ENCODE measurements around the gene CAVIN3. TPM values are rescaled to one million over a fixed set of nuclear protein-coding genes. Genes with fewer than 3 reads are reported as not detected.

The CAVIN3 gene
- total and polyA plus RNA-seq, 9 donors = 36.7 to 119 (median 61.2) TPM

DNA sequence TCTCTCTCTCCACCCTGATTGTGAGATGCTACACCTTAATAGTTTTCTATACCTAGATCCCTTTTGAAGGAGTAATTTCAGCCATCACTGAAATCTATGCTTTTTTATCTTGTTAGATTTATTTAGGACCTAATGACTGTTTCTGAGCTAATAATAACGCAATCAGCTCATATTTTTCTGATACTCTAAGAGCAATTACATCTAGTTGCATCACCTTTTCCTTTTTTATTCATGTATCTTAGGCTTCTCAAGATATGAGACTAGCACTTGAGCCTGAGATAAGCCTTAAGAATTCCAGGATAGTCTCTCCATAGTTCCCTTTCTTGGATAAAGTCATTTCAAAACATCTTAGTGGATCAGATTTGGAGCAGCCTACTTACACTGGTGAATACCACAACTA lies 25.1 kb upstream of the CAVIN3 start:
- WGBS, 3 donors = 95 to 98% (median 98%) methylated on average over 1 of the region's 1 CpG
- intact Hi-C loops (cut with DNase I) = no loop called here

DNA sequence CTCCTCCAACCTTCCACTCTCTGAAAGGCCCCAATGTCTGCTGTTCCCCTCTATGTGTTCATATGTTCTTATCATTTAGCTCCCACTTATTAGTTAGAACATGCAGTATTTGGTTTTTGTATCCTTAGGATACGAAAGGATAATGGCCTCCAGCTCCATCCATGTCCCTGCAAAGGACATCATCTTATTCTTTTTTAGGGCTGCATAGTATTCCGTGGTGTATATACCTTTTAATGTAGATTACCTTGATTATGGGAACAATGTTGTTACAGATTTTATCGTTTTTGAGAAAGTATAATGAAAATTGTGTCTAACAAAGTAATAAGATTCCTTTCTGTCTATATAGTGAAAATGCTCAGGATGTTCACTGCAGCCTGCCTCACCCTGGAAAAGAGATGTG lies 16.0 kb upstream of the CAVIN3 start:
- no peaks in the 10 kb centered on the region for H3K36me3 ChIP-seq
- WGBS, 3 donors = 89 to 93% (median 89%) methylated on average over 3 of the region's 3 CpGs
- H3K27me3 ChIP-seq = no peaks in the 10 kb centered on the region
- H3K27ac ChIP-seq = no peak overlapping the region
- TF ChIP-seq EP300 (IDR thresholded peaks at IDR 0.05) (no peak), POLR2A (IDR thresholded peaks at IDR 0.05) (no peak)
- TF ChIP-seq, protein P1, sequence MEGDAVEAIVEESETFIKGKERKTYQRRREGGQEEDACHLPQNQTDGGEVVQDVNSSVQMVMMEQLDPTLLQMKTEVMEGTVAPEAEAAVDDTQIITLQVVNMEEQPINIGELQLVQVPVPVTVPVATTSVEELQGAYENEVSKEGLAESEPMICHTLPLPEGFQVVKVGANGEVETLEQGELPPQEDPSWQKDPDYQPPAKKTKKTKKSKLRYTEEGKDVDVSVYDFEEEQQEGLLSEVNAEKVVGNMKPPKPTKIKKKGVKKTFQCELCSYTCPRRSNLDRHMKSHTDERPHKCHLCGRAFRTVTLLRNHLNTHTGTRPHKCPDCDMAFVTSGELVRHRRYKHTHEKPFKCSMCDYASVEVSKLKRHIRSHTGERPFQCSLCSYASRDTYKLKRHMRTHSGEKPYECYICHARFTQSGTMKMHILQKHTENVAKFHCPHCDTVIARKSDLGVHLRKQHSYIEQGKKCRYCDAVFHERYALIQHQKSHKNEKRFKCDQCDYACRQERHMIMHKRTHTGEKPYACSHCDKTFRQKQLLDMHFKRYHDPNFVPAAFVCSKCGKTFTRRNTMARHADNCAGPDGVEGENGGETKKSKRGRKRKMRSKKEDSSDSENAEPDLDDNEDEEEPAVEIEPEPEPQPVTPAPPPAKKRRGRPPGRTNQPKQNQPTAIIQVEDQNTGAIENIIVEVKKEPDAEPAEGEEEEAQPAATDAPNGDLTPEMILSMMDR (IDR thresholded peaks at IDR 0.05) = no peak
- H3K4me3 ChIP-seq = no peak overlapping the region
- intact Hi-C loops (cut with DNase I) = no loop called here
- H3K9me3 ChIP-seq = no peaks in the 10 kb centered on the region
- no peak for DNase-seq
- no peaks in the 10 kb centered on the region for H3K4me1 ChIP-seq (ENCODE audit: insufficient read depth)

More for the DNA sequence above, 25.1 kb upstream of the CAVIN3 start:
- no peak overlapping the region for H3K4me3 ChIP-seq
- no peaks in the 10 kb centered on the region for H3K27me3 ChIP-seq
- TF ChIP-seq, protein P1 (IDR thresholded peaks at IDR 0.05) = no peak
- TF ChIP-seq POLR2A (IDR thresholded peaks at IDR 0.05) (no peak), EP300 (IDR thresholded peaks at IDR 0.05) (no peak)
- H3K4me1 ChIP-seq (ENCODE audit: insufficient read depth) = no peaks in the 10 kb centered on the region
- no peak overlapping the region for H3K27ac ChIP-seq
- H3K9me3 ChIP-seq = no peaks in the 10 kb centered on the region
- no peaks in the 10 kb centered on the region for H3K36me3 ChIP-seq
- no peak for DNase-seq

DNA sequence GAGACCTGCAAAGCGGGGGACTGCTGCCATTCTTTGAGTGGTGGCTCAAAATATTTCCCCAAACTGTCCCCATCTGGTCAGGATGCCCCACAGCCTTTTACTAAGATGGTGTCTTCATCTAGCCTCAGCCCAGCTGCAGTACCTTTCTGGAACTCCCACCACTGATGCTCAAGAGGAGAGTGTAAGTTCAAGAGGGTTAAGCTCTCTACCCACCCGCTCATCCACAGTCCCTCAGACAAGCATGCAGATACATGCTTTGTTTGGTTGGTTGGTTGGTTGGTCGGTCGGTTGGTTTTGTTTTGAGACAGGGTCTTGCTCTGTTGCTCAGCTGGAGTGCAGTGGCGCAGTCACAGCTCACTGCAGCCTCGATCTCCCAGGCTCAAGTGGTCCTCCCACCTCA lies 14.5 kb upstream of the CAVIN3 start:
- Histone ChIP-seq H3K4me3 (no peak overlapping the region), H3K4me1 (ENCODE audit: insufficient read depth) (no peaks in the 10 kb centered on the region), H3K27ac (no peak overlapping the region), H3K27me3 (no peaks in the 10 kb centered on the region), H3K36me3 (no peaks in the 10 kb centered on the region), H3K9me3 (no peaks in the 10 kb centered on the region)
- no peak for TF ChIP-seq EP300 (IDR thresholded peaks at IDR 0.05)
- TF ChIP-seq, protein P1 (IDR thresholded peaks at IDR 0.05) = no peak
- no peak for TF ChIP-seq POLR2A (IDR thresholded peaks at IDR 0.05)
- DNase-seq = no peak
- 94 to 96% (median 95%) methylated on average over 6 of the region's 6 CpGs for WGBS, 3 donors
- intact Hi-C loops (cut with DNase I) = no loop called here

DNA sequence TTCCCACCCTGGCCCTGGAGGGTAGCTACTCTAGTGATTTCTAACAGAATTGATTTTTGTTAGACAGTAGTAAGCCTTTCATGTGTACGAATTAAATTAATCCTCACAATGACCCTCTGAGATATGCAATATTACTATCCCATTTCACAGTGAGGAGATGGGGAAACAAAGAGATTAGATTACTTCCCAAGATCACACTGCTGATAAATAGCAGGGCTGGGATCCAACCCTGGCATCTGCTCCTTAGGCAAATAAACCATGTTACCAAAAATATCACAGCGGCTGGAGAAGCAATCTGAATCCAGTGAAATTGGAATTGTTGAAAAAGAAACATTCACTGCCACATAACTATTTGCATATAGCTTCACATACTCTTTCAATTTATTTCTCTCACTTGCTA lies 12.8 kb upstream of the CAVIN3 start:
- Histone ChIP-seq H3K27ac (no peak overlapping the region), H3K27me3 (no peaks in the 10 kb centered on the region), H3K9me3 (no peaks in the 10 kb centered on the region), H3K4me1 (ENCODE audit: insufficient read depth) (no peaks in the 10 kb centered on the region), H3K4me3 (no peak overlapping the region), H3K36me3 (no peaks in the 10 kb centered on the region)
- WGBS, 3 donors = 22 to 56% (median 40%) methylated on average over 2 of the region's 2 CpGs
- no peak for DNase-seq
- TF ChIP-seq POLR2A (IDR thresholded peaks at IDR 0.05) (no peak), EP300 (IDR thresholded peaks at IDR 0.05) (no peak)
- TF ChIP-seq, protein P1 (IDR thresholded peaks at IDR 0.05) = no peak
- intact Hi-C loops (cut with DNase I) = no loop called here
